GM21423 (cell line): ENCODE data around the gene MYL11.
"Not testable (repeated sequence)": the region's sequence is repeated elsewhere in the genome, so short reads cannot be mapped to it uniquely, and the experiment has no call there.

ENCODE experiments used
- ATAC-seq: cut with Tn5 transposase; IDR thresholded peaks from one replicate; pipeline ENCODE4 v1.9.1; 2021; ENCODE audit warnings: mild to moderate bottlenecking, moderate library complexity; ENCODE audit not compliant: unreplicated experiment

MYL11 gene

DNA sequence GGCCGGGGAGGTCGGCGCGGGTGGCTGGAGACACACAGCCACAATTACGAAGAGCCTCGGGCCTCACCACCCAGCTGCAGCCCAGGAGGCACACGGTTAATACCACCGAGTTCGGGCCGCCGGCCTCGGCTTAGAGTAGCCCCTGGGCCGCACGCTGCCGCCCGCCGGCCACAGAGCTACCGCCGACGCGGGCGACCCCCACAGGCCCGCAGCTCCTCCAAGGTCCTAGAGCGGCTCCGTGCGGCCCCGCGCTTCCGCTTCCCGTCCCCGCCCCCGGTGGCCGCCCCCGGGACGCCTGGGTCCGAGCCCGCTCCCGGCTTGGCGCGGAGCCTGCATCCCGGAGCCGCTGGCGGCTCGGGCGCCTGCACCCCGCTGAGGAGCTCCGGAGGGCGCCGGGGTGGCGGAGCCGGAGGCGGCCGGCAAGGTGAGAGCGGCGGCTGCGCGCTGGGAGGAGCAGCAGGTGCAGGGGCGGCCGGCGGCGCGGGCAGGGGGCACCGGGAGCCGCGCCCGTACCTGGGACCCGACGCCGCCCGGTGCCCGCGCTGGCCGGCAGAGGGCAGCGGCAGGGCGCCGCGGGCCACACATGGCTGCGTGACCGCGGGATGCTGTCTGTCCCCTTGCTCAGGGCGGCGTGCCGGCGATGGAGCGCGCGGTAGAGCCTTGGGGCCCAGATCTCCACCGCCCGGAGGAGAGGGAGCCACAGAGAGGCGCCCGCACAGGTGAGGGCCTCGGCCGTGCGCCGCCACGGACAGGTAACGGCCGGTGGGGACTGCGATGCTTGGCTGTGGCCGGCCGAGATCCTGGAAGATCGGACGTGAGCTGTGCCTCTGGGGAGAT lies 20.8 kb downstream of the MYL11 start, which contains the start of gene ZNF48:
ZNF48 (plus strand) TSS at position 266 of the 837 bp plus-strand sequence; CDS start at position 641, 375 bp downstream.
- ATAC-seq: peak; percentile 57

GRCh38 chr16:30395992-30396585 lies 21.5 kb downstream of the MYL11 start:
- ATAC-seq: no peak

- not testable (repeated sequence) for ATAC-seq
These were observed 22.0 kb downstream of the MYL11 start for GRCh38 chr16:30396627-30397026.

DNA sequence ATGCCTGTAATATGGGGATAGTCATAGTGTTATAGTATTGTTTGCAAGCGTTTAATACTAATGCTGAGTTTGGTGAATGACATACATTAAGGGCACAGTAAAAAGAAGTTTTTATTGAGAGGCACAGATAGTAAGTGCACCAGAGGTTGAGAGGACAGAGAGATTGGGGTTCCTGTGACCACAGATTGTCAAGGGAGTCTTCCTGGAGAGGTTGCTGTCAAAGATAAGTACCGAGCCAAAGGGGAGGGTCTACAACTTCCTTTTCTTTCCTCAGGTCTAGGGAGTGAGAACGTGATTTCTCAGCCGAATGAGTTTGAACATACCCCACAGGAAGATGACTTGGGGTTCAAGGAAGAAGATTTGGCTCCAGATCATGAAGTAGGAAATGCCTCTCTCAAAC lies 22.5 kb downstream of the MYL11 start:
- no peak for ATAC-seq

DNA sequence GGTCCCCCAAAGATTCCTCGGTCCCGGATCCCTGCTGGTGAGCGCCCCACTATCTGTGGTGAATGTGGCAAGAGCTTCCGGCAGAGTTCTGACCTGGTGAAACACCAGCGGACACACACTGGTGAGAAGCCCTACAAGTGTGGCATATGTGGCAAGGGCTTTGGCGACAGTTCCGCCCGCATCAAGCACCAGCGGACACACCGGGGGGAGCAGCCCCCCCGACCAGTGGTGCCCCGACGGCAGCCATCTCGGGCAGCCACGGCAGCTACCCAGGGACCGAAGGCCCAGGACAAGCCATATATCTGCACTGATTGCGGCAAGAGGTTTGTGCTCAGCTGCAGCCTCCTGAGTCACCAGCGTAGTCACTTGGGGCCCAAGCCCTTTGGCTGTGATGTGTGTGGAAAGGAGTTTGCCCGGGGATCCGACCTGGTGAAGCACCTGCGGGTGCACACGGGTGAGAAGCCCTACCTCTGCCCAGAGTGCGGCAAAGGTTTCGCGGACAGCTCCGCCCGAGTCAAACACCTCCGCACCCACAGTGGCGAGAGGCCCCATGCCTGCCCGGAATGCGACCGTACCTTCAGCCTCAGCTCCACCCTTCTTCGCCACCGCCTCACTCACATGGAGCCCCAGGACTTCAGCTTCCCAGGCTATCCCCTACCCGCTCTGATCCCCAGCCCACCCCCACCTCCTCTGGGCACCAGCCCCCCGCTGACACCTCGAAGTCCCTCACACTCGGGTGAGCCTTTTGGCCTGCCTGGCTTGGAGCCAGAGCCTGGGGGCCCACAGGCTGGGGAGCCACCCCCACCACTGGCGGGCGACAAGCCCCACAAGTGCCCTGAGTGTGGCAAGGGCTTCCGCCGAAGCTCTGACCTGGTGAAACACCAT lies 23.4 kb downstream of the MYL11 start:
- ATAC-seq: no peak

DNA sequence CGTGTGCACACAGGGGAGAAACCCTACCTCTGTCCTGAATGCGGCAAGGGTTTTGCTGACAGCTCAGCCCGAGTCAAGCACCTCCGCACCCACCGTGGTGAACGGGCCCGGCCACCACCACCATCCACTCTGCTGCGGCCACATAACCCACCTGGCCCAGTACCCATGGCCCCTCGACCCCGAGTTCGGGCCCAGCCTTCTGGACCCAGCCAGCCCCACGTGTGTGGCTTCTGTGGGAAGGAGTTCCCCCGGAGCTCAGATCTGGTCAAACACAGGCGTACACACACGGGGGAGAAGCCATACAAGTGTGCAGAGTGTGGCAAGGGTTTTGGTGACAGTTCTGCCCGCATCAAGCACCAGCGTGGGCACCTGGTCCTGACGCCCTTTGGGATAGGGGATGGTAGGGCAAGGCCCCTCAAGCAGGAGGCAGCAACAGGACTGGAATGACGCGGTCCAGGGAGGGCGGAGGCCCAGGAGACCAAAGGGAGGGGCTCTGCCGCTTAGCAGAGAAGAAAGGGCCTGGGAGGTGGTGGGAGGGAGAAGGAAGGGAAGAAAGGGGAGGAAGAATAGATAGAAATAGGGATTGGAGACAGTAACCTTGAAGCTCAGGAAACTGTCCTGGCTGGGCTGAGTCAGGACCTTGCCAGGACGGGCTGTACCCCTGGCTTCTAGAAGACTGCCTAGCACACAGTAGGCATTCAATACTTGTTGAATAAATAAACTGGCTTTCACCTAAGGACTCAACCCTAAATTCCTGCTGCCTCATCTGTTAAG lies 24.2 kb downstream of the MYL11 start:
- no peak for ATAC-seq

DNA sequence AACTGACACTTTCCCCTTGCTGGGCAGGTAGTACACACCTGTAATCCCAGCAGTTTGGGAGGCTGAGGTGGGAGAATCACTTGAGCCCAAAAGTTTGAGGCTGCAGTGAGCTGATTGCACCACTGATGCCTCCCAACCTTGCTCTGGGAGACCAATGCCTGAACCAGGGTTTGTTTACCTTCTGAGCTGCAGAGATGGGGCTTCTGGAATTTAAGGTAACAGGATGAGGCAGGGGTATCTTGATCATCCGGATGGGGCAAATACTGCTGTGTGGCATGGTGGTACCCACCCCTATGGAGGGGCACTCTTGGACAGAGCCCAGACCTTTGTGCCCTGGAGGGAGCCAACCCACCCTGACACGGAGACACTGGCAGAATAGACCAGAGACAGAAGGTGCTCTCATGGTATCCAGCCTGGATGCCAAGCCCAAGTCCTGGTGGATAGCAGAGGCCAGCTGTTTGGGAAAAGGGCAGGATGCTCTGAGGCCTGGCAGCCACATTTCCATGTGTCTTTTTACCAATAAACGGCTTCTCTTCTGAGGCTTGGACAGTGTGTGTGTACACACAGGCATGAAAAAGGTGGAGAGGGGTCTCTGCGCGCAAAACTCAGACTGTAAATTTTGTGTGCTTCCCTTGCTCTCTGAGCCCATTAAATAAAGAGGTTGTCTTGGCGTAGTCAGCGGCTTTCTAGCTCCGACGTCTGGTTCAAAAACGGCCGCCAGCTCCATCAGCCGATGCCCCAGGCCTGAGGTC lies 25.0 kb downstream of the MYL11 start:
- ATAC-seq: no peak

DNA sequence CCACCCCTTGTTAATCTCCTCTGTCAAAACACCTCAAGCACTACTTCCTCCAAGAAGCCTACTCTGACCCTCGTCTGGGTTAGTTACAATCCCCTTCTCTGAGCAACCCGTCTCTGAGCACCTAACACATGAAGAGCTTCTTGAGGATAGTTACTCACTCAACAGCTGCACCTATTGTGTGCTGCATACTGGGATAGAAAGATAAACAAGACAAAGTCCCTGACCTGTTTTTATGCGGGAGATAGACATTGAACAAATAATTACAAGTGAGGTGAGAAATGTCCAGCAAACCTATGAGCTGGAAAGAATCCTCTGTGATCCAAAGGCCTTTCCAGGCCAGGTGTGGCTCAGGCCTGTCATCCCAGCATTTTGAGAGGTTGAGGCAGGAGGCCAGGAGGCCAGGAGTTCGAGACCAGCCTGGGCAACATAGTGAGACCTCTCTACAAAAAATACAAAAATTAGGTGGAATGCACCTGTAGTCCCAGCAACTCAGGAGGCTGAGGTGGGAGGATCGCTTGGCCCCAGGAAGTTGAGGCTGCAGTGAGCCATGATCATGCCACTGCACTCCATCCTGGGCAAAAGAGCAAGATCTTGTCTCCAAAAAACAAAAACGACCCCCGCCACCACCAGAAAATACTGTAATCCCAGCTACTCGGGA lies 27.3 kb downstream of the MYL11 start:
- no peak for ATAC-seq

DNA sequence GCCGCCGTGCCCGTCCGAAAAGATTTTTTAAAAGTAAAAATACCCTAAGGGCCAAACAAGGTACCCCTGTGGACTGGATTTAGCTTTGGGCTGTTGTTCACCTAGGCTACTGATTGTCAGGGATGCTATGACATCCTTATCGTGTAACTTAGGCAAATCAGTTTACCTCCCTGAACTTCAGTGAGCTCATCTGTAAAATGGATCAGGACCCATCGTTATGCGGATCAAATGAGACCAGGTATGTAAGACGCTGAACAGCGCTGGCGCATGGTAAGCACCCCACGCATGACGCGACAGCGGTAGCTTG lies 32.1 kb downstream of the MYL11 start:
- ATAC-seq: no peak

- ATAC-seq: peak; percentile 77
These were observed 32.7 kb downstream of the MYL11 start, which contains the start of gene ZNF771 for GRCh38 chr16:30407102-30407803. Gene ZNF771, plus strand, starts transcription at chr16:30407606. Its CDS starts 448 bp downstream, at chr16:30408054.

DNA sequence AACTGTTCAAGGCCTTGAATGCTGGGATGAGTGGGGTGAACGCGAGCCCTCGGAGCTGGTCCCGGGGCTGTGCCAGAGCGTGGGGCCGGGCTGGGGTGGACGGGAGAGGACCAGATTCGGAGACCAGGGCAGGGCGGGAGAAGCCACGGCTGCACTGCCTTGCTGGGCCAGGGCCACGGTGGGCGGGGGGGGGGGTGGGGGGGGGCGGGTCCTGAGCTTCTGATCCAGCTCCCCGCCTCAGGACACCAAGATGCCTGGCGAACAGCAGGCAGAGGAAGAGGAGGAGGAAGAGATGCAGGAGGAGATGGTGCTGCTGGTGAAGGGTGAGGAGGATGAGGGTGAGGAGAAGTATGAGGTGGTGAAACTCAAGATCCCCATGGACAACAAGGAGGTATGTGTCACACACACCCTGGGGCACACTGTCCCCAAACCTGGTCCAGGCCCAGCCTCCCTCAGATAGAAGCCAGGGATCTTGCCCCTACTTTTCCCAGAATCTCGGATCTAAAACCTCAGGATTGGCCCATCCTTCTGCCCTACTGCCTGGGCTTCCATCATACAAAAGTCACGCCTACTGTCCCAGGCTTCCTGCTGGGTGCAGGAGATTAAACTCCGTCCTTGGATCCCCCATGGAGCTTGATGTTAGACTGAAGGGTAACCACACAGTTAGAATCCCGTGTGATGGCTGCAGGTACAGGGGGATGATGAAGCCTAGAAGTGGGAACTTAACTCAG lies 33.4 kb downstream of the MYL11 start:
- no peak for ATAC-seq

- ATAC-seq: peak; percentile 47
These were observed 34.8 kb downstream of the MYL11 start for GRCh38 chr16:30409125-30410060.

- ATAC-seq: no peak
These were observed 38.7 kb downstream of the MYL11 start for GRCh38 chr16:30413112-30413806.

DNA sequence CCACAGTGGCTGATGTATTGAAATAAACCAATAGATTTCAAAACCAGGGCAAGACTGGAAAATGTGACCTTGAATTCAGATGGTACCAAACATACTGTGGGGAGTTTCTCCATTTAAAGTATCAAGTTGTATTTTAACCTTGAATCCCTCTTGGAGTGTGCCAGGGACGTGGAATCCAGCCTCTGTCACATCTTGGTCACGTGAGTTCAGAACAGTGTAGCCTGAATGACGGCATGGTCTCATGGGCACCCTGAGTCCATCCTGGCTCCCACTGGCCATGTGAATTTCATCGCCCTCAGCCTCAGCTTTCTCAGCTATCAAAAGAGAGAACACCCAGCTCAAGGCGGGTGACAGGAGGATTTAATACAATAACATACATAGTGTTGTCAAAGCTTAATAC lies 39.6 kb downstream of the MYL11 start:
- no peak for ATAC-seq

DNA sequence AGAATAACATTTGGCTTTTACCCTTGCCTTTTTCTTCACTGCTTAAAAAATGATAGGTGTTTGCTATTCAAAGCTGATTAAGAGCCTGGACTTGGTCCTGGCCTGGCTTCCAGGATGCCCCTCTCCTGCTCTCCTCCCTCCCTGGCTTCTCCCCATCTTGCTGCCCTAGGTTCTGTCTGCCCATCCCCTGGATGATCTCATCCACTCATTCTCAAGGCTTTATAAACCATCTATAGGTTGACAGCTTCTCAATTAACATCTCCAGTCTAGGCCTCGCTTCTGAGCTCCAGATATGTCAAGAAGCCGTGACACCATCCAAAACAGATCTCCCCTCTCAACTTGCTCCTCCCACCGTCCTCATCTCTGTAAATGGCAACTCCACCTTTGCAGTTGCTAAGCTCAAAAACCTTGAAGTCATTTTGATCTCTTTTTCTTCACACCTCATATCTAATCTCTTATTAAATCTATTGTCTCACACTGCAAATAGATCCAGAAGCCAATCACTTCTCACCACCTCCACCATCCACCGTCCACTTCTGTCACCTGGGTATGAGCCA lies 41.5 kb downstream of the MYL11 start:
- ATAC-seq: no peak
